Measurements from ENCODE around the gene B3GAT2.

B3GAT2 gene

GRCh38 chr6:70857387-70858077 lies 99.3 kb downstream of the B3GAT2 start:
- no peak overlapping the region for H3K4me3 Mint-ChIP-seq
- no peaks in the 10 kb centered on the region for H3K4me1 Mint-ChIP-seq
- no peaks in the 10 kb centered on the region for H3K36me3 Mint-ChIP-seq (ENCODE audit: low read depth)
- no peak overlapping the region for H3K27ac Mint-ChIP-seq
- H3K27me3 Mint-ChIP-seq (ENCODE audit: low read depth, poor library complexity) = no peaks in the 10 kb centered on the region
- no peak for DNase-seq
- no peaks in the 10 kb centered on the region for H3K9me3 Mint-ChIP-seq
- no peak for TF ChIP-seq CTCF (IDR thresholded peaks at IDR 0.05)

GRCh38 chr6:70852667-70853246 lies 104.1 kb downstream of the B3GAT2 start:
- H3K9me3 Mint-ChIP-seq = no peaks in the 10 kb centered on the region
- no peaks in the 10 kb centered on the region for H3K27me3 Mint-ChIP-seq (ENCODE audit: low read depth, poor library complexity)
- DNase-seq = no peak
- no peaks in the 10 kb centered on the region for H3K36me3 Mint-ChIP-seq (ENCODE audit: low read depth)
- H3K4me1 Mint-ChIP-seq = no peaks in the 10 kb centered on the region
- H3K4me3 Mint-ChIP-seq = no peak overlapping the region
- TF ChIP-seq CTCF (IDR thresholded peaks at IDR 0.05) = no peak
- H3K27ac Mint-ChIP-seq = no peak overlapping the region

GRCh38 chr6:70849348-70850069 lies 107.4 kb downstream of the B3GAT2 start:
- Mint-ChIP-seq H3K4me3 (no peak overlapping the region), H3K4me1 (no peaks in the 10 kb centered on the region), H3K27me3 (ENCODE audit: low read depth, poor library complexity) (no peaks in the 10 kb centered on the region), H3K9me3 (no peaks in the 10 kb centered on the region), H3K27ac (no peak overlapping the region), H3K36me3 (ENCODE audit: low read depth) (no peaks in the 10 kb centered on the region)
- TF ChIP-seq CTCF (IDR thresholded peaks at IDR 0.05) = no peak
- DNase-seq = no peak

- H3K4me3 Mint-ChIP-seq = no peak overlapping the region
- H3K4me1 Mint-ChIP-seq = no peaks in the 10 kb centered on the region
- DNase-seq = no peak
- H3K9me3 Mint-ChIP-seq = no peaks in the 10 kb centered on the region
- no peaks in the 10 kb centered on the region for H3K27me3 Mint-ChIP-seq (ENCODE audit: low read depth, poor library complexity)
- no peak for TF ChIP-seq CTCF (IDR thresholded peaks at IDR 0.05)
- H3K27ac Mint-ChIP-seq = no peak overlapping the region
- no peaks in the 10 kb centered on the region for H3K36me3 Mint-ChIP-seq (ENCODE audit: low read depth)
Observed at GRCh38 chr6:70847106-70848084, 109.5 kb downstream of the B3GAT2 start.

- no peak overlapping the region for H3K4me3 Mint-ChIP-seq
- no peak overlapping the region for H3K27ac Mint-ChIP-seq
- no peaks in the 10 kb centered on the region for H3K36me3 Mint-ChIP-seq (ENCODE audit: low read depth)
- H3K9me3 Mint-ChIP-seq = no peaks in the 10 kb centered on the region
- TF ChIP-seq CTCF (IDR thresholded peaks at IDR 0.05) = no peak
- H3K4me1 Mint-ChIP-seq = no peaks in the 10 kb centered on the region
- no peaks in the 10 kb centered on the region for H3K27me3 Mint-ChIP-seq (ENCODE audit: low read depth, poor library complexity)
- no peak for DNase-seq
Observed at GRCh38 chr6:70846207-70846835, 110.5 kb downstream of the B3GAT2 start.
